ENCODE data around the gene TECPR2.

TECPR2 gene

DNA sequence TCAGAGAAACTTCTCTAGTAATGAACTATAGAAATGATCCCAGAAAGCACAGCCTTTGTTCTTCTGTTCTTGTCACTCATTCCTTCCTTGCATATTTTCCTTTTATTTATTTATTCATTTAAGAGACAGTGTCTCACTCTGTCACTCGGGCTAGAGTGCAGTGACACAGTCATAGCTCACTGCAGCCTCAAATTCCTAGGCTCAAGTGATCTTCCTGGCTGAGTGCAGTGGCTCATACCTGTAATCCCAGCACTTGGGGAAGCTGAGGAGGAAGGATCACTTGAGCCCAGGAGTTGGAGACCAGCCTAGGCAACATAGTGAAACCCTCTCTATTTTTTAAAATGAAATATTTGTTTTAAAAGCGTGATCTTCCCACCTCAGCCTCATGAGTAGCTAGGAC lies 11.5 kb downstream of the TECPR2 start:
- Histone ChIP-seq H3K4me3 (no peak overlapping the region), H3K27ac (no peak overlapping the region)
- TF ChIP-seq, protein P1, sequence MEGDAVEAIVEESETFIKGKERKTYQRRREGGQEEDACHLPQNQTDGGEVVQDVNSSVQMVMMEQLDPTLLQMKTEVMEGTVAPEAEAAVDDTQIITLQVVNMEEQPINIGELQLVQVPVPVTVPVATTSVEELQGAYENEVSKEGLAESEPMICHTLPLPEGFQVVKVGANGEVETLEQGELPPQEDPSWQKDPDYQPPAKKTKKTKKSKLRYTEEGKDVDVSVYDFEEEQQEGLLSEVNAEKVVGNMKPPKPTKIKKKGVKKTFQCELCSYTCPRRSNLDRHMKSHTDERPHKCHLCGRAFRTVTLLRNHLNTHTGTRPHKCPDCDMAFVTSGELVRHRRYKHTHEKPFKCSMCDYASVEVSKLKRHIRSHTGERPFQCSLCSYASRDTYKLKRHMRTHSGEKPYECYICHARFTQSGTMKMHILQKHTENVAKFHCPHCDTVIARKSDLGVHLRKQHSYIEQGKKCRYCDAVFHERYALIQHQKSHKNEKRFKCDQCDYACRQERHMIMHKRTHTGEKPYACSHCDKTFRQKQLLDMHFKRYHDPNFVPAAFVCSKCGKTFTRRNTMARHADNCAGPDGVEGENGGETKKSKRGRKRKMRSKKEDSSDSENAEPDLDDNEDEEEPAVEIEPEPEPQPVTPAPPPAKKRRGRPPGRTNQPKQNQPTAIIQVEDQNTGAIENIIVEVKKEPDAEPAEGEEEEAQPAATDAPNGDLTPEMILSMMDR (IDR thresholded peaks at IDR 0.05), result no peak
- DNase-seq (ENCODE audit: low spot score), result no peak

DNA sequence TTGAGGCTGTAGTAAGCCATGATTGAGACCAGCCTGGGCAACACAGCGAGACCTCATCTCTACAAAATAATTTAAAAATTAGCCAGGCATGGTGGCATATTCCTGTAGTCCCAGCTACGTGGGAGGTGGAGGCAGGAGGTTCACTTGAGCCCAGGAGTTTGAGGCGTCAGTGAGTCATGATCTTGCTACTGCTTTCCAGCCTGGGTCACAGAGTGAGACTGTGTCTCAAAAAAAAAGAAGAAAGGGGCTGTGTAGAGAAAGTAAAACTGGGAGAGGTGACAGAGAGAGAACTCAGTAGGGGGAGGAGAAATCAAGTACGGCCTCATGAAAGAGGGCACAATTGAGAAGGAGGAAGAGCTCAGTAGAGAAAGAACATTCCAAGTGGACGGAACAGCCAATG lies 12.4 kb downstream of the TECPR2 start:
- TF ChIP-seq, protein P1 (IDR thresholded peaks at IDR 0.05), result no peak
- Histone ChIP-seq H3K27ac (no peak overlapping the region), H3K4me3 (no peak overlapping the region)
- DNase-seq (ENCODE audit: low spot score), result no peak

DNA sequence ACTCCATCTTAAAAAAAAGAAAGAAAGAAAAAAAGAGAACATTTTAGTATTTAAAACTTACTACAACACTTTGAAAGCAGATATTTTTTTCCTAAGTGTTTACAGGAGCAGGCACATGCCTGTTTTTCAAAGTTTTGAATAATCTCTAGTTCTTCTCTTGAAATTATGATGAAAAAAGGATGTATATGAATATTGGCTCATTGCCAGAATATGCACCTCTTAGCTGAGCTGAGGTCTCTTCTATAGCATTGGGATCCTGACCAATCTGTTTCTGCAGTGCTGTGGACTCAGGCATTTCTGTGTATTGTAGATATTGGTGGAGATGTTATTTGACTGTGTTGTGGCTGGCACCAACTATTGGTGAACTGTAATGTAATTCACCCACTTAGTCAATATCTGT lies 15.0 kb downstream of the TECPR2 start:
- no peak for DNase-seq (ENCODE audit: low spot score)
- H3K27ac ChIP-seq, result no peak overlapping the region
- TF ChIP-seq, protein P1 (IDR thresholded peaks at IDR 0.05), result no peak
- no peak overlapping the region for H3K4me3 ChIP-seq

DNA sequence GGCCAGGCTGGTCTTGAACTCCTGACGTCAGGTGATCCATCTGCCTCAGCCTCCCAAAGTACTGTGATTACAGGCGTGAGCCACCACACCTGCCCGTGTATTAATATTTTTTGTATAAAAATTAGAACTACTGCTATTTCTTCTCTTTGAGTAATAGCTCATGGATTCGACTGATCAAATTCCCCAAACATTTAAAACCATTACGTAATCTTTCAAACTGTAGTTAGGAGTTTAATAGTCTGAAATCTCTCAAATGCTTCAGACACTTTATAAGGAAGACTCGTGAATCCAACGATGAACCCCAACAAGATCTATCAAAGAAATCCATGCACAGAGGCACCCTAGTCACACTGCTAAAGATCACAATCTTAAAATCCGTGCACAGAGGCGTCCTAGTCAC lies 16.1 kb downstream of the TECPR2 start:
- no peak for DNase-seq (ENCODE audit: low spot score)
- Histone ChIP-seq H3K4me3 (no peak overlapping the region), H3K27ac (no peak overlapping the region)
- TF ChIP-seq, protein P1 (IDR thresholded peaks at IDR 0.05), result no peak

DNA sequence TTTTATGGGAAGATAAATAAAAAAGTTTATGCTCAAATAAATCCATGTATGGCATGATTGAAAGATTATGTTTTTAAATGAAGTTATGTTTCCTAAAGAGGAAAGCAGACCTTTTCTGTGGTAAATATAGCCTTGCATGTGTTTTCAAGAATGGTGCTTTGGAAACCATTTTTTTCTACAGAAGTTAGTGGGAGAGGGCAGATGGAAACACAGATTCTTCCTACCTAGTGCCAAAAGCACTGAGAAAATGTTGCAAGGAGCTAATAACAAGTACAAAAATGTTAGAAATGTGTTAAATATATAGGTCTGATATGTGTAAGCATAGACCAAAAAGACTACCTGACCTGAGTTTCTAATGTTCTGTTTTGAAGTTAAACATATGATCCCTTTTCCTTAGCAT lies 24.3 kb downstream of the TECPR2 start:
- no peak for DNase-seq (ENCODE audit: low spot score)
- H3K4me3 ChIP-seq, result no peak overlapping the region
- H3K27ac ChIP-seq, result no peak overlapping the region
- TF ChIP-seq, protein P1 (IDR thresholded peaks at IDR 0.05), result no peak

DNA sequence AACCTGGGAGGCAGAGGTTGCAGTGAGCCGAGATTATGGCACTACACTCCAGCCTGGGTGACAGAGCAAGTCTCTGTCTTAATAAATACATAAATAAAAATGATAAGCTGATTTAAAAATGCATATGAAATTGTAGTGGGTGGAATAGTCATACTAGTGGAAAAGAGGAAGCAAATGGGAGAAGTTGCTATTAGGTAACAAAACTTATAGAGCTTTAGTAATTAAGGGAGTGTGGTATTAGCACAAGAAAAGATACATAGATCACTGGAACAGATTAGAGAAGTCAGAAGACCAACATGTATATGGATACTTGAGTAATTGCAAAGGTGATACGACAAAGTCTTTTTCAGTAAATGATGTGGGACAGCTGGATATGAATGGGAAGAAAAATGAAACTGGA lies 26.5 kb downstream of the TECPR2 start:
- H3K4me3 ChIP-seq, result no peak overlapping the region
- TF ChIP-seq, protein P1 (IDR thresholded peaks at IDR 0.05), result no peak
- H3K27ac ChIP-seq, result no peak overlapping the region
- no peak for DNase-seq (ENCODE audit: low spot score)

DNA sequence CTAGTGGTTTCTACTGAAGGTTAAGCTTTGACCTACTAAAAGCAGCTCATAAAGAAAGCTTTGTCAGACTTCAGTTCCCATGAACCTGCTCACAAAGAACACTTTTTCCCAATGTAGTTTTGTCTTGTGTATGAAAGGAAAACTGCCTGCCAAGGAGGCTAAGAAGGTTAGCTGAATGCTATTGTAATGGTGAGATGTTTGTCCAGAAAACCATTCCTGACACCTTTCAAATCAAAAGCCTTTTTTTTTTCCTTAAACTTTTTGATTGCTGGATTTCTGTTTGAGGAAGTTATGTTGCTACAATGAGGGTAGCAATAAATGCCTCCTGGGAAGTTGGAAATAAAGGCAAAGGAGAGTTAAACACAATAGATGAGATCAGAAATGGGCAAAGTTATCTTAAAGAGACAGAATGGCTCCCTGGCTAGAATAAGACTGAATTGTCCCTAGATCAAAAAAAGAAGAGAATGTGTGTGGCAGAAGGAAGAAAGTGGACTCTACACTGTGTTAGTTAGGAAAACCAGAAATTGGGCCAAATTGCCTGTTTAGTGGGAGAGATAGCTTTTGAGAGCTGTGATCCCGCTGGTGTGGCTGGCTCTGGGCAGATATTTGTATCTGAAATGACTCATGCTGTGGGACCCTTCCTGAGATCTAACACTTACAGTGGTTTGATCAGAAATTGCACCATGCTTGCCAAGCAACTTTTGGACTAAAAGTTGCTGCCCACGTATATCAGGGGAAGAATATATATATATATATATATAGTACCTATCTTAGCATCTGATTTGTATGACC lies 27.5 kb downstream of the TECPR2 start:
- TF ChIP-seq, protein P1 (IDR thresholded peaks at IDR 0.05), result no peak
- Histone ChIP-seq H3K27ac (no peak overlapping the region), H3K4me3 (no peak overlapping the region)
- DNase-seq (ENCODE audit: low spot score), result no peak

Data from coronary artery (tissue), 2 donors.